ENCODE results near the gene CDC42. TPM values are rescaled to one million over a fixed set of nuclear protein-coding genes. Genes with fewer than 3 reads are reported as not detected.
A peak's percentile ranks its signal among the peaks of the same experiment; 100 is the strongest.

Gene CDC42
- polyA plus RNA-seq, 1 donor, result 262 TPM

DNA sequence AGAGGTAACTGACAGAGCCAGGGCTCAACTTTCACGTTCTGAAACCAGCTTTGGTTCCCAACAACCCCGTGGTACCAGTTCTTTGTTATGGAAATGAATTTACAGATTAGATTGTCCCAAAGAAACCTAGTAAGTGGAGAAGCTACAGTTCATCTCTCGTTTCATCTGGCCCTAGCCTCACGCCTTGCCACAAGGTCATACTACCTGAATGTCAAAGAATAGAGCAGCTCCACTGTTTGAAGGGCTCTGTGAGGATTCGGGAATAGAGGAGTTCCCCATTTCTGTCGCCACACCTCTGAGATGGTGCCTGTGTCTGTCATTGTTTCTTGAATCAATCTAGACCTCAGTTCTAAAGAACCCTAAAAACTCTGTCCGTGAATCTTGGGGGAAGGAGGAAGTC lies 15.0 kb upstream of the CDC42 start:
- no peaks in the 10 kb centered on the region for H3K27me3 ChIP-seq (ENCODE audit: control insufficient read depth, insufficient read depth, low read length)
- DNase-seq, result no peak
- no CpG with 5 or more reads among the region's 7 CpGs for WGBS (ENCODE audit: insufficient coverage, low lambda C conversion rate)
- H3K4me3 ChIP-seq (ENCODE audit: low read length), result no peak overlapping the region
- H3K4me1 ChIP-seq (ENCODE audit: control insufficient read depth, insufficient read depth, low read length), result peaks cover 8% of the 10 kb centered on the region
- H3K36me3 ChIP-seq (ENCODE audit: control insufficient read depth, insufficient read depth, low read length), result no peaks in the 10 kb centered on the region
- H3K9me3 ChIP-seq (ENCODE audit: control insufficient read depth, low read depth, low read length), result no peaks in the 10 kb centered on the region
- no peak overlapping the region for H3K27ac ChIP-seq (ENCODE audit: low read length)

DNA sequence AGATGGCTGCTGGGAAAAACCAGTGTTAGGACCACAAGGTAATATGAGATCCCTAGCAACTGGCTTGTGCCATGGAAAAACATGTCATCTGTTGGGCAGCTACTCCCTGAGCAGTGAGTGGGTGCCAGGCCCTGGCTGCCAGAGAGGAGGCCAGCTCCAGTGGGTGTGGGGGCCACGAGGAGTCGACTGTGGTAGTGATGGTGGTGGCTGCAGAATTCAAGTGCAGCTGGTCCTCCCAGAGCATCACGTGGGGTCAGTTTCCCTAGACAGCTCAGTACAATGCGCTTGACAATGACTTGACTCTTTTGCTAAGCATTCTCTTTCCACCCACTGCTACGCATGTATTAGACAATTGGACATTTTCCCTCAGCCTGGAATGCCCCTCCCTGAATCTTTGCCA lies 14.5 kb upstream of the CDC42 start:
- no CpG with 5 or more reads among the region's 5 CpGs for WGBS (ENCODE audit: insufficient coverage, low lambda C conversion rate)
- H3K4me1 ChIP-seq (ENCODE audit: control insufficient read depth, insufficient read depth, low read length), result peaks cover 12% of the 10 kb centered on the region
- H3K4me3 ChIP-seq (ENCODE audit: low read length), result no peak overlapping the region
- no peaks in the 10 kb centered on the region for H3K9me3 ChIP-seq (ENCODE audit: control insufficient read depth, low read depth, low read length)
- DNase-seq, result no peak
- H3K36me3 ChIP-seq (ENCODE audit: control insufficient read depth, insufficient read depth, low read length), result no peaks in the 10 kb centered on the region
- H3K27me3 ChIP-seq (ENCODE audit: control insufficient read depth, insufficient read depth, low read length), result no peaks in the 10 kb centered on the region
- no peak overlapping the region for H3K27ac ChIP-seq (ENCODE audit: low read length)

DNA sequence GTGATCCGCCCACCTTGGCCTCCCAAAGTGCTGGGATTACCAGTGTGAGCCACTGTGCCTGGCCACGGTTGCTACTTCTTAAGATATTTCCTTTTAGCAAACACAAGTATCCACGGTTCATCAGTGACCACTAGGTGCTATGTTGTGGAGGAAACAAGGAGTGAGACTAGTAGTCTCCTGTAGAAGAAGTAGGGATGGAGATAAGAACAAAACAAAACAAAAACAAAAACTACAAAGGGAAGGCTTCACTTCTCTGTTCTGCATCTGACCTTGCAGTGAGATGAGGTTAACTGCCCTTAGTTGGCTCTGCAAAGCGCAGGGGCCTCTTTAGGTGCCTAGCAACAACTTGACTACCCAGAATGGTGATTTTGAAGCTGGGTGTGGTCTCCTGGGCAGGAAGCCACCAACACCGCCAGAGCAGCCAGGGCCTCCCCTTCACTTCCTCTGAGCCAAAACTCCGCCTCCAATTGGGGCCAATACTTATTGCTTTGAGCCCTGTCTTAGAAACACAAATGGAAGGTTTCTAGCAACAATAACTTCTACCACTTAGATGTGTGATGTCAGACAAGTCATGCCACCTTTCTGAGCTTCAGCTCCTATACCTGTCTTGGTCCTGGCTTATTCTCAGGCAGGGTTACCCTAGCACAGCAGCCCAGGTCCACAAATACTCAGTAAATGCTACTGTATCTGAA lies 12.8 kb upstream of the CDC42 start:
- 0% methylated on average over 1 of the region's 6 CpGs for WGBS (ENCODE audit: insufficient coverage, low lambda C conversion rate)
- H3K27me3 ChIP-seq (ENCODE audit: control insufficient read depth, insufficient read depth, low read length), result no peaks in the 10 kb centered on the region
- peaks cover 17% of the 10 kb centered on the region for H3K4me1 ChIP-seq (ENCODE audit: control insufficient read depth, insufficient read depth, low read length)
- no peak overlapping the region for H3K4me3 ChIP-seq (ENCODE audit: low read length)
- no peaks in the 10 kb centered on the region for H3K9me3 ChIP-seq (ENCODE audit: control insufficient read depth, low read depth, low read length)
- peak overlapping the region; percentile 46 for H3K27ac ChIP-seq (ENCODE audit: low read length)
- DNase-seq, result peak; percentile 71 to 85
- H3K36me3 ChIP-seq (ENCODE audit: control insufficient read depth, insufficient read depth, low read length), result no peaks in the 10 kb centered on the region

DNA sequence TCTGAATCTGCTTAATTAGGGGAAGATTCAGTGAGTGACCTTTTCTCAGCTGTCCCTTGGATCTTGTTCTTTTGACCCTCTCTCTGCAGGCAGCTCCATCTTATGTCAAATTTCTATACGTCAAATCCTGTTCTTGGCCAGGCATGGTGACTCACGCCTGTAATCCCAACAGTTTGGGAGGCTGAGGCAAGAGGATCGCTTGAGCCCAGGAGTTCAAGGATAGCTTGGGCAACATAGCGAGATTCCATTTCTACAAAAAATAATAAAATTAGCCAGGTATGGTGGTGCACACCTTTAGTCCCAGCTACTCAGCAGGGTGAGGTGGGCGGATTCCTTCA lies 12.3 kb upstream of the CDC42 start:
- Histone ChIP-seq H3K4me3 (ENCODE audit: low read length) (no peak overlapping the region), H3K4me1 (ENCODE audit: control insufficient read depth, insufficient read depth, low read length) (peaks cover 17% of the 10 kb centered on the region), H3K27me3 (ENCODE audit: control insufficient read depth, insufficient read depth, low read length) (no peaks in the 10 kb centered on the region), H3K36me3 (ENCODE audit: control insufficient read depth, insufficient read depth, low read length) (no peaks in the 10 kb centered on the region), H3K27ac (ENCODE audit: low read length) (peak overlapping the region; percentile 46), H3K9me3 (ENCODE audit: control insufficient read depth, low read depth, low read length) (no peaks in the 10 kb centered on the region)
- WGBS (ENCODE audit: insufficient coverage, low lambda C conversion rate), result 100% methylated on average over 2 of the region's 5 CpGs
- no peak for DNase-seq

DNA sequence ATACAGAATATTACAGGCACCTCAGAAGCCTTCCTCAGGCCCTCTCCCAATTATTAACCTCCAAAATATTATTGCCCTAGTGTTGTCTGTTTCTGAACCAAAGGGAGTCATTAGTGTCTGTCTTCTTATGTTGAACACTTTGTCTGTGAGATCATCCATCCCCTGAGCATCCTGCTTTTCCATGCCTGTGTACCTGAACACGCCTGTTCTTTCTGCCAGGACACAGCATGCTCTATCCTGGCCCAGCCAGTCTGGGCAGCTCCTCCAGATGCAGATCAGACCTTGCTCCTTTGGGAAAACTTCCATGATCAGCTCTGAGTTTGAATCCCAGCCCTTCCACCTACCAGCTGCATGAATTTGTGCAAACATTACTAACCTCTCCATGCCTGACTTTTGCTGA lies 11.0 kb upstream of the CDC42 start:
- H3K27ac ChIP-seq (ENCODE audit: low read length), result no peak overlapping the region
- WGBS (ENCODE audit: insufficient coverage, low lambda C conversion rate), result no CpG with 5 or more reads among the region's 1 CpG
- DNase-seq, result no peak
- no peaks in the 10 kb centered on the region for H3K9me3 ChIP-seq (ENCODE audit: control insufficient read depth, low read depth, low read length)
- H3K36me3 ChIP-seq (ENCODE audit: control insufficient read depth, insufficient read depth, low read length), result no peaks in the 10 kb centered on the region
- H3K4me3 ChIP-seq (ENCODE audit: low read length), result no peak overlapping the region
- peaks cover 17% of the 10 kb centered on the region for H3K4me1 ChIP-seq (ENCODE audit: control insufficient read depth, insufficient read depth, low read length)
- no peaks in the 10 kb centered on the region for H3K27me3 ChIP-seq (ENCODE audit: control insufficient read depth, insufficient read depth, low read length)

DNA sequence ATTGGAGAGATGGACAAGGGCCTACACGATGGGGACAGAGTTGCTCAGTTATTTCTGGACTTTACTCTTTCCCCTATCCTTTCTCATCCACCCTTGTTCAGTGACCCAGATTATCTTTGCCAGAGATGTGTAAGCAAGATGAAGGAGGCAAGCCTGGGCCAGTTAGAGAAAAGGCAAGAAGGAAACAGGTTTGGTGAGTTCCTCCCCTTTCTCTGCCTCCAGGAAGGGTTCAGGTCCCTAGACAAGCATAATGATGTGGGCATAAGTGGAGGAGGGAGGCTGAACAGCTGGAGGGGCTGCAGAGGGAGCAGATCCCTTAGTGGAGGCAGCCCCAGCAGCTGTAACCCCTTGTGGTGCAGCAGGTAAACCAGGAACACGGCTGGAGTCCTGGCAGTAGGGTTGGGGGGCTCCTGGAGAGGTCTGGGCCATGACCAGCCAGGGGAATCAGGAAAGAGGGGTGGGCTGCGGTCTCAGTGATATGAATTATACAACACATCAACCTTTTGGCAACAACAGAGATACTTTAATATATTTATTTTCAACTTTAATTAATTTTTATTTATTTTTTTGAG lies 9.2 kb upstream of the CDC42 start:
- H3K9me3 ChIP-seq (ENCODE audit: control insufficient read depth, low read depth, low read length), result no peaks in the 10 kb centered on the region
- H3K27me3 ChIP-seq (ENCODE audit: control insufficient read depth, insufficient read depth, low read length), result no peaks in the 10 kb centered on the region
- 0% methylated on average over 1 of the region's 3 CpGs for WGBS (ENCODE audit: insufficient coverage, low lambda C conversion rate)
- H3K27ac ChIP-seq (ENCODE audit: low read length), result no peak overlapping the region
- peak; percentile 65 to 78 for DNase-seq
- H3K4me1 ChIP-seq (ENCODE audit: control insufficient read depth, insufficient read depth, low read length), result peaks cover 19% of the 10 kb centered on the region
- no peak overlapping the region for H3K4me3 ChIP-seq (ENCODE audit: low read length)
- no peaks in the 10 kb centered on the region for H3K36me3 ChIP-seq (ENCODE audit: control insufficient read depth, insufficient read depth, low read length)

DNA sequence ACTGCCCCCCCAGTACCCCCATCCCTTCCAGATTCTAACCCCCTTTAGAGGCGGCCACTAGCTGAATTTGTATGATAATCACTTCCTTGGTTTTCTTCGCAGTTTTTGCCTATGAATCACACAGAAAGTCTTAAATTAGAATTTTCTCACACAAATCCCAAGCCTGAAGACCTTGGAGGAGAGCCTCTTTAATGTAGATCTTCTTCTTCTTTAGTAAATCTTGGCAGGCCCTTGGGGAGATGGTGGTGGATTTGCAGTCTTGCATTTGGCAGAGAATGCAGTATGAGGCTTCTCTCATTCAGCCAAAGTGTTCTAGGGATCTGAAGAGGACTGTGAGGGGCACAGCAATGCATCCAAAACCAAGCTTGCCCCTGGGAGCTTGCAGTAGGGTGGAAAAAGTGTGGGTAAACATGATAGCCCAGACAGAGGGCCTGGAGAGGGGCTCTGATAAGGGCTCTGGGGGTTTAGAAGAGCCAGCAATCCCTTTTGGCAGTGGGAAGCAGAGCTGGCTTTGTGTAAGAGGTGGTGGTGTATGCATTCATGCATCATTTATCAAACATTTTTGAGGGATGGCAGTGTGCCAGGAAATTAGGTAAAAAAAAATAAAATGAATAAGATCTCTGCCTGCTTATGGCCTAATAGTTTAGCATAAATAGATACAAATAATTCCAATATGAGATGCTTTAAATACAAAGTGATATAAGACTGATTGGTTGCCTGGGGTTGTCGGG lies 7.7 kb upstream of the CDC42 start:
- peaks cover 20% of the 10 kb centered on the region for H3K4me1 ChIP-seq (ENCODE audit: control insufficient read depth, insufficient read depth, low read length)
- H3K27ac ChIP-seq (ENCODE audit: low read length), result no peak overlapping the region
- WGBS (ENCODE audit: insufficient coverage, low lambda C conversion rate), result 84% methylated on average over 2 of the region's 3 CpGs
- H3K27me3 ChIP-seq (ENCODE audit: control insufficient read depth, insufficient read depth, low read length), result no peaks in the 10 kb centered on the region
- no peak for DNase-seq
- no peaks in the 10 kb centered on the region for H3K9me3 ChIP-seq (ENCODE audit: control insufficient read depth, low read depth, low read length)
- H3K4me3 ChIP-seq (ENCODE audit: low read length), result no peak overlapping the region
- H3K36me3 ChIP-seq (ENCODE audit: control insufficient read depth, insufficient read depth, low read length), result no peaks in the 10 kb centered on the region

DNA sequence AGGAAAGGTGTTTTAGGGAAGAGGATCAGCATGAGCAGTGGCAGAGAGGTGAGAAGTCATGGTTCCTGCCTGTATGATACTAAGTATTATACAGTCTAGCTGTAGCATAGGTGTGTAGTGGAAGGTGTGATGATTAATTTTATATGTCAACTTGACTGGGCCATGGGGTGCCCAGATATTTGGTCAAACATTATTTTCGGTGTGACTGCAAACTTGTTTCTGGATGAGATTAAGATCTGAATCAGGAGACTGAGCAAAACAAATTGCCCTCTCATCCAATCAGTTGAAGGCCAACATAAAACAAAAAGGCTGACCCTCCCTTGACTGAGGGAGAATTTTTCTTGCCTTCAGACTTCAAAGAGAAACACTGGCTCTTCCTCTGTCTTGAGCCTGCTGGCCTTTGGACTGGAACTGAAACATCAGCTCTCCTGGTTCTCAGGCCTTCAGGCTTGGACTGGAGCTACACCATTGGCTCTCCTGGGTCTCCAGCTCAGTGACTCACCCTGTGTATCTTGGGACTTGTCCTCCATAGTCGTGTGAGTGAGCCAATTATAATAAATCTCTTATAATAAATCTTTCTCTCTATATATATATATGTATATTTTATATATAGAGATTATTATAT lies 6.8 kb upstream of the CDC42 start:
- peaks cover 18% of the 10 kb centered on the region for H3K4me1 ChIP-seq (ENCODE audit: control insufficient read depth, insufficient read depth, low read length)
- no CpG with 5 or more reads among the region's 2 CpGs for WGBS (ENCODE audit: insufficient coverage, low lambda C conversion rate)
- H3K9me3 ChIP-seq (ENCODE audit: control insufficient read depth, low read depth, low read length), result no peaks in the 10 kb centered on the region
- H3K36me3 ChIP-seq (ENCODE audit: control insufficient read depth, insufficient read depth, low read length), result no peaks in the 10 kb centered on the region
- no peaks in the 10 kb centered on the region for H3K27me3 ChIP-seq (ENCODE audit: control insufficient read depth, insufficient read depth, low read length)
- H3K27ac ChIP-seq (ENCODE audit: low read length), result no peak overlapping the region
- no peak overlapping the region for H3K4me3 ChIP-seq (ENCODE audit: low read length)
- no peak for DNase-seq

DNA sequence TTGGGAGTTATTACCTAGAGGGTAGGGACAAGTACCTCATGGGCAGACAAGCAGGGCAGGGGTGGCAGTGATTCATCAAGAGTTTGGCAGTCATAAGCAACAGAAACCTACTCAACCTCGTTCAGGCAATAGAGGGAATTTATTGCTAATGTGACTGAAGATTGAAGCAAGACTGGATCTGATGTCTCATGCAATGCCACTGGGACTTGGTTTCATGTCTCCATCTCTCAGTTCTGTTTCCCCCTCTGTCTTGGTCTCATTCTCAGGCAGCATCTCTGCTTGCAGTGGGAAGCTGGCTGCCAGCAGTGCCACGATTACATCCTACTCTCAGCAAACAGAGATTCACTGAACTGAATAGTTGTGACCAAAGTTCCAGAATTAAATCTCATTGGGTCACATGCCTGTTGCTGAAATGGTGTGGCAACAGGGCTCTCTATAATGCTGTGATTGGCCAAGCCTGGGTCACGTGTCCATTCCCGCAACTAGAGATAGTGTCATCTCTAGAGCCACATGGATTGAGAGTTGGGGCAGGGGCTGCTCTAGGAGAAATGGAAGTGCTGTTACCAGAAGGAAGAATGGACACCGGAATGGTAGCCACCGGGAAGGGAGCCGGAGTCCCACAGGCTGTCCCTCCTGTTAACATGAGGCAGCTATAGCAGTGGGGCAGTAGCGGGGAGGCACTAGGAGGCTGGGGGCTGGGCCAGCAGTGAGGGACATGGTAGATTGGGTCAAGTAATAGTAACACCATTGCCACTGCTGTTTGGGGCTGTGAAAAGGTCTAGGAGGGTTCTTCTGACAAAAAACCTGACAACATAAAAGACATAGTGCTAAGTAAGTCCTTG lies 3.9 kb upstream of the CDC42 start:
- Histone ChIP-seq H3K27ac (ENCODE audit: low read length) (peak overlapping the region; percentile 43), H3K4me3 (ENCODE audit: low read length) (no peak overlapping the region), H3K9me3 (ENCODE audit: control insufficient read depth, low read depth, low read length) (no peaks in the 10 kb centered on the region), H3K27me3 (ENCODE audit: control insufficient read depth, insufficient read depth, low read length) (no peaks in the 10 kb centered on the region), H3K4me1 (ENCODE audit: control insufficient read depth, insufficient read depth, low read length) (peaks cover 12% of the 10 kb centered on the region), H3K36me3 (ENCODE audit: control insufficient read depth, insufficient read depth, low read length) (no peaks in the 10 kb centered on the region)
- WGBS (ENCODE audit: insufficient coverage, low lambda C conversion rate), result no CpG with 5 or more reads among the region's 8 CpGs
- DNase-seq, result peak; percentile 68 to 77

DNA sequence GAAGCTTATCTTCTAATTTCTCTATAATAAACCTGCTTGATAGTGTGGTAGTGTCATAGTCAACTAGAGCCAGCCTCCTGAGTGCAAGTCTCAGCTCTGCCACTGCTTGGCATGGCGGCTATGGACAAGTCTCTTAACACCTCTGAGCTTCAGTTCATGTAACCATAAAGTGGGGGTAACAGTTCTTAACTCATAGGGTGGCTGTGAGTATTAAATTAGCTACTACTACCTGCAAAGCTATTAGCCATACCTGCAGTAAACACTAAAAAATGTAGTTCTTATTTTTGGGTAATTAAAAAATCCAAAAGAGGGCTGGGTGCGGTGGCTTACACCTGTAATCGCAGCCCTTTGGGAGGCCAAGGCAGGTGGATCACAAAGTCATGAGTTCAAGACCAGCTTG lies 2.2 kb upstream of the CDC42 start:
- Histone ChIP-seq H3K4me3 (ENCODE audit: low read length) (no peak overlapping the region), H3K27ac (ENCODE audit: low read length) (no peak overlapping the region), H3K36me3 (ENCODE audit: control insufficient read depth, insufficient read depth, low read length) (no peaks in the 10 kb centered on the region), H3K9me3 (ENCODE audit: control insufficient read depth, low read depth, low read length) (no peaks in the 10 kb centered on the region), H3K27me3 (ENCODE audit: control insufficient read depth, insufficient read depth, low read length) (no peaks in the 10 kb centered on the region), H3K4me1 (ENCODE audit: control insufficient read depth, insufficient read depth, low read length) (peaks cover 19% of the 10 kb centered on the region)
- no peak for DNase-seq
- 100% methylated on average over 2 of the region's 3 CpGs for WGBS (ENCODE audit: insufficient coverage, low lambda C conversion rate)

Data from large intestine (tissue), 3 donors.